Non-pigmented ciliary epithelial cell (primary cell): ENCODE data around the gene MRPL17.
A peak's percentile ranks its signal among the peaks of the same experiment; 100 is the strongest.

ENCODE experiments used
- DNase-seq: peaks from one replicate; pipeline ENCODE4 v3.0.0-alpha.2; 2010; ENCODE audit warnings: low read depth

Gene MRPL17

GRCh38 chr11:6654281-6655019, 28.7 kb downstream of the MRPL17 start:
- DNase-seq, result no peak

GRCh38 chr11:6653656-6654055, 29.5 kb downstream of the MRPL17 start:
- DNase-seq, result no peak

- DNase-seq, result no peak
Observed at GRCh38 chr11:6653097-6653496, 30.0 kb downstream of the MRPL17 start.

- no peak for DNase-seq
Observed at GRCh38 chr11:6652182-6652581, 31.0 kb downstream of the MRPL17 start.

- DNase-seq, result no peak
Observed at GRCh38 chr11:6650980-6651379, 32.2 kb downstream of the MRPL17 start.

- no peak for DNase-seq
Observed at GRCh38 chr11:6650104-6650503, 33.0 kb downstream of the MRPL17 start.

- DNase-seq, result no peak
Observed at GRCh38 chr11:6648501-6648900, 34.6 kb downstream of the MRPL17 start.

- no peak for DNase-seq
Observed at GRCh38 chr11:6647836-6648235, 35.3 kb downstream of the MRPL17 start.

- no peak for DNase-seq
Observed at GRCh38 chr11:6646918-6647679, 36.0 kb downstream of the MRPL17 start.

GRCh38 chr11:6646576-6646917, 36.6 kb downstream of the MRPL17 start:
- DNase-seq, result no peak

GRCh38 chr11:6646071-6646470, 37.1 kb downstream of the MRPL17 start:
- DNase-seq, result peak; percentile 8

- DNase-seq, result no peak
Observed at GRCh38 chr11:6642957-6643356, 40.2 kb downstream of the MRPL17 start.

- DNase-seq, result no peak
Observed at GRCh38 chr11:6640985-6641701, 42.0 kb downstream of the MRPL17 start.

GRCh38 chr11:6640036-6640984, 42.8 kb downstream of the MRPL17 start:
- no peak for DNase-seq

GRCh38 chr11:6638429-6638828, 44.7 kb downstream of the MRPL17 start:
- no peak for DNase-seq

- DNase-seq, result no peak
Observed at GRCh38 chr11:6637871-6638270, 45.3 kb downstream of the MRPL17 start.

- DNase-seq, result no peak
Observed at GRCh38 chr11:6636480-6636879, 46.7 kb downstream of the MRPL17 start.

GRCh38 chr11:6635082-6635932, 47.8 kb downstream of the MRPL17 start:
- no peak for DNase-seq

GRCh38 chr11:6634534-6634933, 48.6 kb downstream of the MRPL17 start:
- DNase-seq, result no peak

GRCh38 chr11:6633422-6634408, 49.4 kb downstream of the MRPL17 start:
- no peak for DNase-seq
